Neural cell (in vitro differentiated cells): ENCODE results near the gene AGT.

ENCODE experiments used
- CTCF ChIP-seq: fragments of 450-650 bp; IDR thresholded peaks from 2 replicates; pipeline ENCODE4 v1.5.1; 2014; ENCODE audit warnings: antibody characterized with exemption, mild to moderate bottlenecking, moderate library complexity; ENCODE audit not compliant: poor library complexity, severe bottlenecking
- EZH2 ChIP-seq: fragments of 200-600, 300-800 bp; shearing (Covaris generic), sonication (generic); IDR thresholded peaks from 2 replicates; pipeline ENCODE4 v1.6.1; 2014; ENCODE audit warnings: antibody characterized with exemption, low read length, borderline replicate concordance, mild to moderate bottlenecking; ENCODE audit not compliant: insufficient read depth, poor library complexity, severe bottlenecking
- SMC3 ChIP-seq: fragments of 450-650 bp; conservative IDR thresholded peaks from 2 replicates; pipeline ENCODE4 v1.6.1; 2014; ENCODE audit warnings: antibody characterized with exemption, mild to moderate bottlenecking, moderate library complexity; ENCODE audit not compliant: poor library complexity
- TAF1 ChIP-seq: IDR thresholded peaks from 2 replicates; pipeline ENCODE4 v1.6.1; 2012; ENCODE audit warnings: low read depth

- no peak for TF ChIP-seq CTCF
- TF ChIP-seq SMC3 = no peak
- no peak for TF ChIP-seq EZH2
- TF ChIP-seq TAF1 = no peak
These were observed 3.4 kb downstream of the AGT start for GRCh38 chr1:230710543-230710904.
